Parathyroid adenoma (tissue), 2 donors: ENCODE measurements around the gene MAJIN.

ENCODE experiments used
- H2AFZ ChIP-seq: fragments of 300-600 bp; sonication (generic); one replicate; pipeline ENCODE4 v1.7.0; 2017; ENCODE audit warnings: antibody characterized with exemption, mild to moderate bottlenecking
- H3K27ac ChIP-seq: fragments of 300-600 bp; sonication (generic); one replicate; pipeline ENCODE4 v1.7.0; 2017
- H3K27me3 ChIP-seq: fragments of 300-600 bp; sonication (generic); one replicate; pipeline ENCODE4 v1.7.0; 2017; ENCODE audit warnings: low read length; ENCODE audit not compliant: control insufficient read depth, insufficient read depth
- H3K36me3 ChIP-seq: fragments of 300-600 bp; sonication (generic); one replicate; pipeline ENCODE4 v1.7.0; 2017; ENCODE audit warnings: low read length; ENCODE audit not compliant: control insufficient read depth, insufficient read depth
- H3K4me1 ChIP-seq: fragments of 300-600 bp; sonication (generic); one replicate; pipeline ENCODE4 v1.7.0; 2017; ENCODE audit warnings: control low read depth
- H3K4me2 ChIP-seq: fragments of 300-600 bp; sonication (generic); one replicate; pipeline ENCODE4 v1.7.0; 2017; ENCODE audit warnings: low read length
- H3K4me3 ChIP-seq: fragments of 300-600 bp; sonication (generic); one replicate; pipeline ENCODE4 v1.7.0; 2017; ENCODE audit warnings: low read depth, low read length
- H3K79me2 ChIP-seq: fragments of 300-600 bp; sonication (generic); one replicate; pipeline ENCODE4 v1.7.0; 2017; ENCODE audit warnings: control low read depth
- H3K9ac ChIP-seq: fragments of 300-600 bp; sonication (generic); one replicate; pipeline ENCODE4 v1.7.0; 2017; ENCODE audit warnings: mild to moderate bottlenecking
- H3K9me3 ChIP-seq: fragments of 300-600 bp; sonication (generic); one replicate; pipeline ENCODE4 v1.7.0; 2017; ENCODE audit warnings: low read length; ENCODE audit not compliant: control insufficient read depth
- TF ChIP-seq, protein P1 (sequence below): fragments of 300-600 bp; sonication (generic); IDR thresholded peaks from one replicate; pipeline ENCODE4 v1.7.0; 2017; ENCODE audit warnings: antibody characterized with exemption, mild to moderate bottlenecking
- donor health status: primary hyperparathyroidism.

Gene MAJIN

DNA sequence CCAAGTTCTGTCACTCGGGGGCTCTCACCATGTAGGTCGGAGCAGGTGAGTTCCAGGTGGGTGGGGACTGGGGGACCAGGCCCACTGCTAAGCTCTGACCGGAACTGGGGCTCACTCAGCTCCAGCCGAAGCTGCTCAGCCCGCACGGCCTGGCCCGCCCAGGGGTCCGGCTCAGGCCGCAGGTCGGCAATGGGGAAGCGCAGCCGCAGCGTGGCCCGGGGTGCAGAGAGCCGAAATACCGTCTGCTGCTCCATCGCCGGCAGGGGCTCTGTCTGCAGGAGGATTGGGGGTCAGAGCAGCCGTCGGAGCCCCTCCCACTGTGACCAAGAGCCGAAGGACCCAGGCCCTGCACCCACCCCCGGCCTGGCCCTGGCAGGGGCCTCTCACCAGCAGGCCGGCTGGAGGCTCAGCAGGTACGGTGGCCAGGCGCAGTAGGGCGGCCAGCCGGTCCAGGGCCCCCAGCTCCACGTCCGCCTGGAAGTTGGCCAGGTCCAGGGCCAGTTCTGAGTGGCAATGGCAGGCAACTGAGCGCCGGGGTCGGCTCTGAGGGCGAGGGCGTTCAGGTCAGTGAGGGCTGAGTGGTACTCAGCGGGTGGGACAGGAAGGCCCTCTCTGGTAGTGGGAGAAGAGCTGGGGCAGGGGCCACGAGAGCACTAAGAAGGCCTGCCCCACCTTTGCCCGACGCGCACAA lies 62.1 kb downstream of the MAJIN start:
- Histone ChIP-seq H3K4me1 (no peaks in the 10 kb centered on the region), H3K9ac (no peak overlapping the region), H3K9me3 (no peaks in the 10 kb centered on the region), H2AFZ (no peak overlapping the region), H3K79me2 (no peaks in the 10 kb centered on the region), H3K27ac (no peak overlapping the region), H3K4me2 (no peak overlapping the region), H3K27me3 (no peaks in the 10 kb centered on the region), H3K4me3 (no peak overlapping the region), H3K36me3 (no peaks in the 10 kb centered on the region)
- TF ChIP-seq, protein P1, sequence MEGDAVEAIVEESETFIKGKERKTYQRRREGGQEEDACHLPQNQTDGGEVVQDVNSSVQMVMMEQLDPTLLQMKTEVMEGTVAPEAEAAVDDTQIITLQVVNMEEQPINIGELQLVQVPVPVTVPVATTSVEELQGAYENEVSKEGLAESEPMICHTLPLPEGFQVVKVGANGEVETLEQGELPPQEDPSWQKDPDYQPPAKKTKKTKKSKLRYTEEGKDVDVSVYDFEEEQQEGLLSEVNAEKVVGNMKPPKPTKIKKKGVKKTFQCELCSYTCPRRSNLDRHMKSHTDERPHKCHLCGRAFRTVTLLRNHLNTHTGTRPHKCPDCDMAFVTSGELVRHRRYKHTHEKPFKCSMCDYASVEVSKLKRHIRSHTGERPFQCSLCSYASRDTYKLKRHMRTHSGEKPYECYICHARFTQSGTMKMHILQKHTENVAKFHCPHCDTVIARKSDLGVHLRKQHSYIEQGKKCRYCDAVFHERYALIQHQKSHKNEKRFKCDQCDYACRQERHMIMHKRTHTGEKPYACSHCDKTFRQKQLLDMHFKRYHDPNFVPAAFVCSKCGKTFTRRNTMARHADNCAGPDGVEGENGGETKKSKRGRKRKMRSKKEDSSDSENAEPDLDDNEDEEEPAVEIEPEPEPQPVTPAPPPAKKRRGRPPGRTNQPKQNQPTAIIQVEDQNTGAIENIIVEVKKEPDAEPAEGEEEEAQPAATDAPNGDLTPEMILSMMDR, result no peak

DNA sequence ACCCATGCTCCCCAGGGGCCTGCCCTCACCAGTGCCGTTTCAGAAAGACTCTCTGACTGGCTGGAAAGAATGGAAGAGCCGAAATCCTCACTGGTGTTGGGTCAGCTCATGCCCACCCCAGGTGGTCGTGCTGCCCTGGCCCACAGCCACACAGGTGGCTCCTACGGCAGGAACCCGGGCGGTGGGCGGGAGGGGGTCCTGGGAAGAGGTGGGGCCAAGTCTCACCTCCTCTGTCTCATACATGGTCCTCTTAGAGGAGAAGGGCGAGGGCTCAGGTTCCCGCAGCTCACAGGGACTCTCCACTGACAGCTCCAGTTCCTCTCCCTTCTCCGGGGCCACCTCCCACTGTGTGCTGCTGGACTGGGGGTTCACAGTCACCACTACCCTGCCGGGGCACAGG lies 63.1 kb downstream of the MAJIN start:
- TF ChIP-seq, protein P1, result no peak

DNA sequence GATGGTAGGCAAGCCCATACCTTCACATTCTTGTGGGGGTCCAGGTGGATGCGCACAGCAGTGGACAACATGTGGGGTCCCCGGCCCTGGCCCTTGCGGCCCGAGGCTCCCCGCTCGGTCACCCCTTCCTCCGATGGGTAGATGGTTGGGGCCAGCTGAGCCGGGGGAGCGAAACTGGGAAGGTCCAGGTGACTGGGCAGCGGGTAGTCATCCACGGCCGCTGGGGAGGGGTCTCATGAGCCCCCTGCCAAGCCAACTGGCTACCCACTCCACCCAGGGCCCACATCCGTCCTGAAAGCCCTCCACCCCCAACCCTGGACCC lies 65.6 kb downstream of the MAJIN start:
- Histone ChIP-seq H3K36me3 (no peaks in the 10 kb centered on the region), H3K27me3 (no peaks in the 10 kb centered on the region), H3K9ac (no peak overlapping the region), H3K79me2 (no peaks in the 10 kb centered on the region), H3K4me2 (no peak overlapping the region), H3K27ac (no peak overlapping the region), H2AFZ (no peak overlapping the region), H3K4me1 (no peaks in the 10 kb centered on the region), H3K4me3 (no peak overlapping the region), H3K9me3 (no peaks in the 10 kb centered on the region)
- TF ChIP-seq, protein P1, result no peak

More for the DNA sequence above, 63.1 kb downstream of the MAJIN start:
- H3K36me3 ChIP-seq, result no peaks in the 10 kb centered on the region
- H2AFZ ChIP-seq, result no peak overlapping the region
- no peak overlapping the region for H3K9ac ChIP-seq
- H3K4me2 ChIP-seq, result no peak overlapping the region
- H3K27me3 ChIP-seq, result no peaks in the 10 kb centered on the region
- no peak overlapping the region for H3K4me3 ChIP-seq
- H3K9me3 ChIP-seq, result no peaks in the 10 kb centered on the region
- H3K4me1 ChIP-seq, result no peaks in the 10 kb centered on the region
- no peak overlapping the region for H3K27ac ChIP-seq
- no peaks in the 10 kb centered on the region for H3K79me2 ChIP-seq

DNA sequence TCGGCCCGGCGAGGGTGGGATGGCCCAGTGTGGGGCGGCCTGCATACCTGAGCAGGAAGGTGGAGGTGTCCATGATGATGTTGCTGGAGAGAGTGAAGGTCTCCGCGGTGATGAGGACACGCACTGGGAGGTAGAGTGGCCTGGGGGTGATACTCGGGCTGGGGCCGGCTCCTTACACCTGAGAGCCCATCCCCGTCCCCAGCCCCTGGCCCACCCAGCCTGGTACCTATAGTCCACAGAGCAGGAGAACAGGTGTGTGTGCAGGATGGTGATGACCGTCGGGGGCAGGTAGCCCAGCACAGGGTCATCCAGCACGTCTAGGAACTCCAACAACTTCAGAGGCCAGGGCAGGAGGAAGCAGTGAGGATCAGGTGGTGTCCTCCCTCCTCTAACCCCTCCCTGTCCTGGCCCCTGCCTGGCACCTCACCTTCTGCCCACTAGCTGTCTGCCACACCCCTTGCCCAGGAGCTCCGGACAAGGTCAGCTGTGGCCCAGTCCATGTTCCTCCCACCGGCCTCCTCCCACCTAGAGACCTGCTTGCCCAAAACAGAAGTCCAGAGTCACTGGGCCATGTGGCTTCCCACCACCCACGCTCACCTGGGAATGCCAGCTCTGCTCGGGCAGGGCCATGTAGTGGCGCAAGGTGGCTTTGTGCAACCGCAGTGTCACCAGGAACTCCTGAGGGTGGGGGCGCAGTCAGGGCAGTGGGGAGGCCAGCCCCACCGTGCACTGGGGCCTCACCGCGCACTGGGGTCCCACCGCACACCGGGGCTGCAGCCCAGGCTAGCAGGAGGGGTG lies 66.2 kb downstream of the MAJIN start:
- H3K27me3 ChIP-seq, result no peaks in the 10 kb centered on the region
- H3K27ac ChIP-seq, result no peak overlapping the region
- no peaks in the 10 kb centered on the region for H3K79me2 ChIP-seq
- no peak overlapping the region for H3K4me2 ChIP-seq
- no peaks in the 10 kb centered on the region for H3K36me3 ChIP-seq
- no peaks in the 10 kb centered on the region for H3K4me1 ChIP-seq
- H3K4me3 ChIP-seq, result no peak overlapping the region
- no peak overlapping the region for H2AFZ ChIP-seq
- no peaks in the 10 kb centered on the region for H3K9me3 ChIP-seq
- TF ChIP-seq, protein P1, result no peak
- H3K9ac ChIP-seq, result no peak overlapping the region
